Left renal pelvis (tissue), 4 donors: Measurements from ENCODE around the gene PI4KA. TPM values are rescaled to one million over a fixed set of nuclear protein-coding genes. Genes with fewer than 3 reads are reported as not detected.
"Not testable (repeated sequence)": the region's sequence is repeated elsewhere in the genome, so short reads cannot be mapped to it uniquely, and the experiment has no call there.

Experiments
- DNase-seq, 4 donors: peaks; one replicate each; pipeline ENCODE4 v3.0.0-alpha.2; 2013; ENCODE audit warnings: low read depth in 4 of 4, low spot score in 3 of 4
- polyA plus RNA-seq, 4 donors: library from polyadenylated mRNA; unstranded; fragments of 120-200 nt; gene quantifications; one replicate each; pipeline ENCODE4 v1.2.1, GENCODE V29; 2013; ENCODE audit not compliant: insufficient read length in 4 of 4

The PI4KA gene
- polyA plus RNA-seq, 4 donors: 48.9 to 92.8 (median 62.9) TPM

GRCh38 chr22:20779014-20779817, 79.4 kb downstream of the PI4KA start:
- DNase-seq: no peak

GRCh38 chr22:20777420-20778177, 81.0 kb downstream of the PI4KA start:
- no peak for DNase-seq

GRCh38 chr22:20776624-20777405, 81.8 kb downstream of the PI4KA start:
- DNase-seq: no peak

GRCh38 chr22:20775342-20775895, 83.2 kb downstream of the PI4KA start:
- DNase-seq: no peak

GRCh38 chr22:20774882-20775281, 83.7 kb downstream of the PI4KA start:
- no peak for DNase-seq

GRCh38 chr22:20773793-20774212, 84.8 kb downstream of the PI4KA start, which contains the start of gene SERPIND1:
Gene SERPIND1 (plus strand): TSS chr22:20774113. CDS start chr22:20779313, 5,200 bp downstream.
- no peak for DNase-seq

GRCh38 chr22:20771918-20772625, 86.5 kb downstream of the PI4KA start:
- no peak for DNase-seq

GRCh38 chr22:20769496-20769826, 89.2 kb downstream of the PI4KA start:
- DNase-seq: not testable (repeated sequence)

- DNase-seq: no peak
Observed at GRCh38 chr22:20766530-20766929, 92.1 kb downstream of the PI4KA start.

- no peak for DNase-seq
Observed at GRCh38 chr22:20765938-20766337, 92.7 kb downstream of the PI4KA start.

GRCh38 chr22:20764729-20765128, 93.9 kb downstream of the PI4KA start:
- no peak for DNase-seq

- no peak for DNase-seq
Observed at GRCh38 chr22:20764471-20764720, 94.2 kb downstream of the PI4KA start.

- DNase-seq: no peak
Observed at GRCh38 chr22:20763630-20764470, 94.8 kb downstream of the PI4KA start.

- DNase-seq: no peak
Observed at GRCh38 chr22:20762233-20762796, 96.3 kb downstream of the PI4KA start.

- no peak for DNase-seq
Observed at GRCh38 chr22:20761536-20761935, 97.1 kb downstream of the PI4KA start.

- no peak for DNase-seq
Observed at GRCh38 chr22:20760084-20760483, 98.5 kb downstream of the PI4KA start.

- DNase-seq: no peak
Observed at GRCh38 chr22:20758688-20759087, 99.9 kb downstream of the PI4KA start.

GRCh38 chr22:20756846-20757245, 101.8 kb downstream of the PI4KA start:
- DNase-seq: no peak

GRCh38 chr22:20752873-20753272, 105.7 kb downstream of the PI4KA start:
- DNase-seq: no peak
